GM12878 (cell line): ENCODE measurements around the gene TMEM181. TPM values are rescaled to one million over a fixed set of nuclear protein-coding genes. Genes with fewer than 3 reads are reported as not detected.

Experiments
- BHLHE40 ChIP-seq, 2 experiments: fragments of 450-650 bp in 1 of 2; IDR thresholded peaks; 2 replicates each; pipeline ENCODE4 v1.6.1; 2011 to 2017; ENCODE audit warnings: low read depth in 2 of 2, borderline replicate concordance in 1 of 2, improper control_type of control experiment in 1 of 2, low read length in 1 of 2, mild to moderate bottlenecking in 1 of 2
- NBN ChIP-seq: fragments of 450-650 bp; IDR thresholded peaks from 2 replicates; pipeline ENCODE4 v1.6.1; 2016
- NR2C1 ChIP-seq: fragments of 450-650 bp; IDR thresholded peaks from 2 replicates; pipeline ENCODE4 v1.6.1; 2017; ENCODE audit warnings: antibody characterized with exemption, mild to moderate bottlenecking, moderate library complexity
- RB1 ChIP-seq: fragments of 450-650 bp; formaldehyde crosslinking; IDR thresholded peaks from 2 replicates; pipeline ENCODE4 v1.6.1; 2017; ENCODE audit warnings: mild to moderate bottlenecking, borderline replicate concordance
- RELB ChIP-seq: fragments of 450-650 bp; IDR thresholded peaks from 2 replicates; pipeline ENCODE4 v1.6.1; 2017; ENCODE audit warnings: low read depth, mild to moderate bottlenecking, moderate library complexity
- SIX5 ChIP-seq: IDR thresholded peaks from 2 replicates; pipeline ENCODE4 v1.6.1; 2011; ENCODE audit warnings: mild to moderate bottlenecking, low read depth, low read length, moderate library complexity; ENCODE audit not compliant: severe bottlenecking
- TBL1XR1 ChIP-seq: IDR thresholded peaks from 2 replicates; pipeline ENCODE4 v1.6.1; 2012; ENCODE audit warnings: low read depth, low read length, improper control_type of control experiment
- WRNIP1 ChIP-seq: IDR thresholded peaks from 2 replicates; pipeline ENCODE4 v1.6.1; 2011; ENCODE audit warnings: low read depth, low read length, improper control_type of control experiment, borderline replicate concordance
- polyA plus RNA-seq, 11 experiments: library from polyadenylated mRNA; depleted of rRNA in 4 of 11; unstranded in 6 of 11; stranded (reverse) in 5 of 11; fragments of >200 nt; fragmentation: Nextera tagmentation in 4 of 11; fragmentation: Illumina TruSeq in 1 of 11; extraction: Ambion mirVana in 4 of 11; extraction: Trizol in 1 of 11; gene quantifications; 1 replicate in 1 of 11; 2 replicates in 10 of 11; pipeline versions ENCODE4 v1.2.1 to v1.2.3, GENCODE V29; 2011 to 2016; ENCODE audit warnings: inconsistent platforms in 2 of 11, missing spikeins in 2 of 11, low read depth in 1 of 11
- total RNA-seq, 4 experiments: library from RNA; depleted of rRNA in 3 of 4; stranded (reverse); fragments of >200 nt in 3 of 4; fragmentation: Illumina TruSeq in 1 of 4; extraction: Trizol in 1 of 4; gene quantifications; 2 replicates each; pipeline versions ENCODE4 v1.2.1 to v1.2.3, GENCODE V29; 2013 to 2021
- TF ChIP-seq, protein P1 (sequence below): fragments of 450-650 bp; IDR thresholded peaks from 2 replicates; pipeline ENCODE4 v1.6.1; 2016; ENCODE audit warnings: mild to moderate bottlenecking, moderate library complexity, borderline replicate concordance
- TF ChIP-seq, protein P2 (sequence below): IDR thresholded peaks from 2 replicates; pipeline ENCODE4 v1.6.1; 2012; ENCODE audit warnings: low read depth, low read length, improper control_type of control experiment

TMEM181 gene
- total and polyA plus RNA-seq, 10 of the 15 experiments (the other 5 are each of a cell fraction or from before 2014, with no cell fraction given) = 1.5 to 7.9 (median 5.2) TPM

DNA sequence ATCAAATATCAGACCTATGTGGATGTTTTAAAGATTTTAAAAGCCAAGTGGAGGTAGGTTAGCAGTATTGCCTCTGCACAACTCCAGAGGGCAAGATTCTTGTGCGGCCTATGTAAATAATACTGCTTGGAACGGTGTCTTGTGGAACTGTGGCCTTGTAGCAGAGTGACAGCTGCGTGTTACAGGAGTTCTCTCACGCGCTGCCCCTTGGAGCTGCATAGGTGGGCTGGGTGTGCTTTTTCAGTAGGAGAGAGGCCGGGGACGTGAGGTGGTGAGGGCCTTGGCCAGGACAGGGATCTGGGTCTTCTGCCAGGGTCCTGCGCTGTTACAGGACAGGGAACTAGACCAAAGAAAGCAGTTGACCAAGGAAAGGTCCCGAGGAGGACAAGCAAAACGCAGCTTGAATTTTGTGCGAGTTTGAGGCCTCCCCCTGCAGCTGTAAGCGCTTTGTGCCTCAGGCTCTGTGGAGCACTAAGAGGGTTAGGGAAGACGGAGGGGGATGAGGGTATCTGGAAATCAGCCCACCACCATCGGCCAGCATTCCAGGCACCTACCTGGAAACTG is 1.5 kb downstream of the TMEM181 start (continued):
- no peak for TF ChIP-seq RB1
- no peak for TF ChIP-seq RELB
- TF ChIP-seq, protein P1, sequence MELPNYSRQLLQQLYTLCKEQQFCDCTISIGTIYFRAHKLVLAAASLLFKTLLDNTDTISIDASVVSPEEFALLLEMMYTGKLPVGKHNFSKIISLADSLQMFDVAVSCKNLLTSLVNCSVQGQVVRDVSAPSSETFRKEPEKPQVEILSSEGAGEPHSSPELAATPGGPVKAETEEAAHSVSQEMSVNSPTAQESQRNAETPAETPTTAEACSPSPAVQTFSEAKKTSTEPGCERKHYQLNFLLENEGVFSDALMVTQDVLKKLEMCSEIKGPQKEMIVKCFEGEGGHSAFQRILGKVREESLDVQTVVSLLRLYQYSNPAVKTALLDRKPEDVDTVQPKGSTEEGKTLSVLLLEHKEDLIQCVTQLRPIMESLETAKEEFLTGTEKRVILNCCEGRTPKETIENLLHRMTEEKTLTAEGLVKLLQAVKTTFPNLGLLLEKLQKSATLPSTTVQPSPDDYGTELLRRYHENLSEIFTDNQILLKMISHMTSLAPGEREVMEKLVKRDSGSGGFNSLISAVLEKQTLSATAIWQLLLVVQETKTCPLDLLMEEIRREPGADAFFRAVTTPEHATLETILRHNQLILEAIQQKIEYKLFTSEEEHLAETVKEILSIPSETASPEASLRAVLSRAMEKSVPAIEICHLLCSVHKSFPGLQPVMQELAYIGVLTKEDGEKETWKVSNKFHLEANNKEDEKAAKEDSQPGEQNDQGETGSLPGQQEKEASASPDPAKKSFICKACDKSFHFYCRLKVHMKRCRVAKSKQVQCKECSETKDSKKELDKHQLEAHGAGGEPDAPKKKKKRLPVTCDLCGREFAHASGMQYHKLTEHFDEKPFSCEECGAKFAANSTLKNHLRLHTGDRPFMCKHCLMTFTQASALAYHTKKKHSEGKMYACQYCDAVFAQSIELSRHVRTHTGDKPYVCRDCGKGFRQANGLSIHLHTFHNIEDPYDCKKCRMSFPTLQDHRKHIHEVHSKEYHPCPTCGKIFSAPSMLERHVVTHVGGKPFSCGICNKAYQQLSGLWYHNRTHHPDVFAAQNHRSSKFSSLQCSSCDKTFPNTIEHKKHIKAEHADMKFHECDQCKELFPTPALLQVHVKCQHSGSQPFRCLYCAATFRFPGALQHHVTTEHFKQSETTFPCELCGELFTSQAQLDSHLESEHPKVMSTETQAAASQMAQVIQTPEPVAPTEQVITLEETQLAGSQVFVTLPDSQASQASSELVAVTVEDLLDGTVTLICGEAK = no peak
- no peak for TF ChIP-seq NR2C1
- no peak for TF ChIP-seq TBL1XR1
- no peak for TF ChIP-seq NBN
- TF ChIP-seq, protein P2, sequence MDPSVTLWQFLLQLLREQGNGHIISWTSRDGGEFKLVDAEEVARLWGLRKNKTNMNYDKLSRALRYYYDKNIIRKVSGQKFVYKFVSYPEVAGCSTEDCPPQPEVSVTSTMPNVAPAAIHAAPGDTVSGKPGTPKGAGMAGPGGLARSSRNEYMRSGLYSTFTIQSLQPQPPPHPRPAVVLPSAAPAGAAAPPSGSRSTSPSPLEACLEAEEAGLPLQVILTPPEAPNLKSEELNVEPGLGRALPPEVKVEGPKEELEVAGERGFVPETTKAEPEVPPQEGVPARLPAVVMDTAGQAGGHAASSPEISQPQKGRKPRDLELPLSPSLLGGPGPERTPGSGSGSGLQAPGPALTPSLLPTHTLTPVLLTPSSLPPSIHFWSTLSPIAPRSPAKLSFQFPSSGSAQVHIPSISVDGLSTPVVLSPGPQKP = no peak
- TF ChIP-seq WRNIP1 = no peak
- no peak for TF ChIP-seq BHLHE40 (IDR thresholded peaks at IDR 0.05; ENCODE audit: borderline replicate concordance in 1 of 2, low read depth in 2 of 2, low read length in 1 of 2)
- TF ChIP-seq SIX5 = no peak
